Chondrocyte (in vitro differentiated cells): ENCODE data around the gene CMIP. TPM values are rescaled to one million over a fixed set of nuclear protein-coding genes. Genes with fewer than 3 reads are reported as not detected.

Experiments
- DNase-seq: peaks from one replicate; pipeline ENCODE4 v3.0.0; 2021; ENCODE audit warnings: mixed read lengths, low spot score
- H3K27ac Mint-ChIP-seq: one replicate; pipeline ENCODE4 v1.8.0; 2021; ENCODE audit warnings: mild to moderate bottlenecking, moderate library complexity, mixed read lengths; ENCODE audit not compliant: unreplicated experiment
- H3K27me3 Mint-ChIP-seq: 2 replicates; pipeline ENCODE4 v1.8.0; 2021; ENCODE audit warnings: low read depth, mixed read lengths
- H3K36me3 Mint-ChIP-seq: 2 replicates; pipeline ENCODE4 v1.8.0; 2021; ENCODE audit warnings: low read depth, mixed read lengths
- H3K4me1 Mint-ChIP-seq: 2 replicates; pipeline ENCODE4 v1.8.0; 2021; ENCODE audit warnings: low read depth, mild to moderate bottlenecking, mixed read lengths
- H3K4me3 Mint-ChIP-seq: one replicate; pipeline ENCODE4 v1.8.0; 2021; ENCODE audit warnings: mild to moderate bottlenecking, moderate library complexity, mixed read lengths; ENCODE audit not compliant: unreplicated experiment
- H3K9me3 Mint-ChIP-seq: 2 replicates; pipeline ENCODE4 v1.8.0; 2021; ENCODE audit warnings: low read depth, mixed read lengths
- total RNA-seq: library from RNA; stranded (reverse); gene quantifications from 3 replicates; pipeline ENCODE4 v1.2.1, GENCODE V29; 2021
- TF ChIP-seq, protein P1 (sequence below): fragments of 200-600 bp; sonication (generic); IDR thresholded peaks from 2 replicates; pipeline ENCODE4 v1.5.0; 2021; ENCODE audit warnings: antibody characterized with exemption, mild to moderate bottlenecking, moderate library complexity

CMIP gene
- total RNA-seq, 1 donor from 2014 or later = 62.9 TPM

- Mint-ChIP-seq H3K27ac (no peak overlapping the region), H3K36me3 (peaks cover 1% of the 10 kb centered on the region), H3K4me3 (no peak overlapping the region), H3K9me3 (no peaks in the 10 kb centered on the region), H3K27me3 (no peaks in the 10 kb centered on the region), H3K4me1 (no peaks in the 10 kb centered on the region)
- no peak for DNase-seq
- TF ChIP-seq, protein P1, sequence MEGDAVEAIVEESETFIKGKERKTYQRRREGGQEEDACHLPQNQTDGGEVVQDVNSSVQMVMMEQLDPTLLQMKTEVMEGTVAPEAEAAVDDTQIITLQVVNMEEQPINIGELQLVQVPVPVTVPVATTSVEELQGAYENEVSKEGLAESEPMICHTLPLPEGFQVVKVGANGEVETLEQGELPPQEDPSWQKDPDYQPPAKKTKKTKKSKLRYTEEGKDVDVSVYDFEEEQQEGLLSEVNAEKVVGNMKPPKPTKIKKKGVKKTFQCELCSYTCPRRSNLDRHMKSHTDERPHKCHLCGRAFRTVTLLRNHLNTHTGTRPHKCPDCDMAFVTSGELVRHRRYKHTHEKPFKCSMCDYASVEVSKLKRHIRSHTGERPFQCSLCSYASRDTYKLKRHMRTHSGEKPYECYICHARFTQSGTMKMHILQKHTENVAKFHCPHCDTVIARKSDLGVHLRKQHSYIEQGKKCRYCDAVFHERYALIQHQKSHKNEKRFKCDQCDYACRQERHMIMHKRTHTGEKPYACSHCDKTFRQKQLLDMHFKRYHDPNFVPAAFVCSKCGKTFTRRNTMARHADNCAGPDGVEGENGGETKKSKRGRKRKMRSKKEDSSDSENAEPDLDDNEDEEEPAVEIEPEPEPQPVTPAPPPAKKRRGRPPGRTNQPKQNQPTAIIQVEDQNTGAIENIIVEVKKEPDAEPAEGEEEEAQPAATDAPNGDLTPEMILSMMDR = no peak
Measured at GRCh38 chr16:81592353-81592866, 147.8 kb downstream of the CMIP start.

- Mint-ChIP-seq H3K9me3 (no peaks in the 10 kb centered on the region), H3K27ac (no peak overlapping the region), H3K36me3 (peaks cover 1% of the 10 kb centered on the region), H3K27me3 (no peaks in the 10 kb centered on the region), H3K4me3 (no peak overlapping the region), H3K4me1 (no peaks in the 10 kb centered on the region)
- TF ChIP-seq, protein P1 = no peak
- DNase-seq = no peak
Measured at GRCh38 chr16:81593481-81593880, 148.9 kb downstream of the CMIP start.

DNA sequence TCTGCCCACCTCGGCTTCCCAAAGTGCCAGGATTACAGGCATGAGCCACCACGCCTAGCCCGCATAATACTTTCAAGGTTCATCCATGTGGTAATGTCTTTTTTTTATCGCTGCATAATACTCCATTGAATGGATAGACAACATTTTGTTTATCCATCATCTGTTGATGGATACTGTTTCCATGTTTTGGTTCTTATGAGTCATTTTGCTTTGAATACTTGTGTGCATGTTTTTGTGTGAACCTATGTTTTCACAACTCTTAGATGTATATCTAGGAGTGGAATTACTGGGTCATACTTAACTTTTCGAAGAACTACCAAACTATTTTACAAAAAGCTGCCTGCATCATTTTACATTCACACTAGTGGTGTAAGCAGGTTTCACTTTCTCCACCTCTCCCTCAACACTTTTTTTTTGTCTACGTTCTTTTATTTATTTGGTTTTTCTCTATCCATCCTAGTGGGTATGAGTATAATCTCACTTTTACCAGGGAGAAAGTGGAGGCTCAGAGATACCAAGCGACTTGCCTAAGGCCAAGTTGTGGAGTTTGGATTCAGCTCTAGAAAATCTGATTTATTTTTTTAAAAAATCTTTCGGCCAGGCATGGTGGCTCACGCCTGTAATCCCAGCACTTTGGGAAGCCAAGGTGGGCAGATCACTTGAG, 151.2 kb downstream of the CMIP start:
- Mint-ChIP-seq H3K4me1 (peaks cover 21% of the 10 kb centered on the region), H3K27me3 (no peaks in the 10 kb centered on the region), H3K4me3 (no peak overlapping the region), H3K9me3 (no peaks in the 10 kb centered on the region), H3K27ac (no peak overlapping the region), H3K36me3 (no peaks in the 10 kb centered on the region)
- no peak for DNase-seq
- TF ChIP-seq, protein P1 = no peak

DNA sequence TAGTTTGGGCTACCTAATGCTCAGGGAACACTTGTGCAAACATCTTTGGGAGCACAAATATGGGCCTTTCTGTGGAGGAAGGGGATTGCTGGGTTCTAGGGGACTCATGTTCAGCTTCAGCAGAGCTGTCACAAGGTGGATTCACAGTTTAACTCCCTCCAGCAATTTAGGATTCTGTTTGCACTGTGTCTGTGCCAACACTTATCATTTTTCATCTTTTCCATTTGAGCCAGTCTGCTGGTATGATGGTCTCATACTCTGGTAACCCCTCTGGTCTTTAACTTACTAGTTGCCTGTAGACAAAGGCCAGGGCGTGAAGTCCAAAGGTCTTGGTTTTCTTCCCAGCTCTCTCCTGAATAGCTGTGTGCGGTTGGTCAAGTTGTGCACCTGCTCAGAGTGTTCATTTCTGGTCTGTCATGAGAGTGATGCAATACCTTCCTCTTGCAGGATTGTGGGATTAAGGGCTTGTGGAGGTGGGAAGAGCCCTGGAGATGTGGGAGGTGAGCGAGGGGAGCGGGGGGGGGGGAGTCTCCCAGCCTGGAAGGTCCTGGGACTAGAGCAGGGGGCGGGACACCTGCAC, 152.6 kb downstream of the CMIP start:
- no peaks in the 10 kb centered on the region for H3K9me3 Mint-ChIP-seq
- peaks cover 35% of the 10 kb centered on the region for H3K4me1 Mint-ChIP-seq
- H3K27ac Mint-ChIP-seq = no peak overlapping the region
- DNase-seq = no peak
- H3K4me3 Mint-ChIP-seq = no peak overlapping the region
- no peaks in the 10 kb centered on the region for H3K27me3 Mint-ChIP-seq
- H3K36me3 Mint-ChIP-seq = no peaks in the 10 kb centered on the region
- TF ChIP-seq, protein P1 = no peak

GRCh38 chr16:81598083-81598482, 153.5 kb downstream of the CMIP start:
- no peak overlapping the region for H3K4me3 Mint-ChIP-seq
- H3K27ac Mint-ChIP-seq = no peak overlapping the region
- TF ChIP-seq, protein P1 = no peak
- H3K9me3 Mint-ChIP-seq = no peaks in the 10 kb centered on the region
- H3K27me3 Mint-ChIP-seq = no peaks in the 10 kb centered on the region
- peak; percentile 58 for DNase-seq
- no peaks in the 10 kb centered on the region for H3K36me3 Mint-ChIP-seq
- H3K4me1 Mint-ChIP-seq = peaks cover 45% of the 10 kb centered on the region
